GM18520 (cell line): ENCODE results near the gene SLC13A5.

Experiments used
- ATAC-seq: cut with Tn5 transposase; IDR thresholded peaks from one replicate; pipeline ENCODE4 v1.9.1; 2021; ENCODE audit not compliant: unreplicated experiment

The SLC13A5 gene

GRCh38 chr17:6684881-6685767 lies 28.0 kb downstream of the SLC13A5 start:
- no peak for ATAC-seq

GRCh38 chr17:6684460-6684783 lies 28.7 kb downstream of the SLC13A5 start:
- no peak for ATAC-seq

- no peak for ATAC-seq
These were observed 29.3 kb downstream of the SLC13A5 start for GRCh38 chr17:6683730-6684459.

DNA sequence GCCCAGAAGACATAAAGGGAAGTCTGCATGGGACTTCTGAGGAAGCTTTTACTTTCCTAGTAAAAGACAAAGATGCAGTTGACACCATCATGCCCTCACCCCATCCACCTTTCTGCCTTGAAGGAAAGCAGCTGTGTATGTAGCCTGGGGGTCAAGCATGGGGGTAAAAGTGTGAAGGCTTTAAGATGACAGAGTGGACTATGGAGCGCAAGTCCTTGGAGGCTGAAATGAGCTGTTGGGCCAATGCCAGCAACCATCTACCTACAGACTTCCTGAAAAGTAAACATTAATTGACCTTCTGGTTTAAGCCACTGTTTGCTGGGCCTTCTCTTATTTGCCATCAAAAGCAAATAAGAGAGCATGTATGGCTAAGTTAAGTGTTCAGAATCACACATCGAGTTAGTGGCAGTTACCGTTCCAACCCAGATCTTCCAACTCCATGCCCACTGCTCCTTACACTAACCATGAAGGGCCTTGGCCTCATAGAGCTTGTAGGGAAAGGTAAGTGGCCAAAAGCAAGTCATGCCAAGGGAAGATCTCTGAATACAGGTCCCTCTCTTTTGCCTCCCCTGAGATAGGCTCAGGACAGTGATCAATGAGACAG lies 30.0 kb downstream of the SLC13A5 start:
- no peak for ATAC-seq

DNA sequence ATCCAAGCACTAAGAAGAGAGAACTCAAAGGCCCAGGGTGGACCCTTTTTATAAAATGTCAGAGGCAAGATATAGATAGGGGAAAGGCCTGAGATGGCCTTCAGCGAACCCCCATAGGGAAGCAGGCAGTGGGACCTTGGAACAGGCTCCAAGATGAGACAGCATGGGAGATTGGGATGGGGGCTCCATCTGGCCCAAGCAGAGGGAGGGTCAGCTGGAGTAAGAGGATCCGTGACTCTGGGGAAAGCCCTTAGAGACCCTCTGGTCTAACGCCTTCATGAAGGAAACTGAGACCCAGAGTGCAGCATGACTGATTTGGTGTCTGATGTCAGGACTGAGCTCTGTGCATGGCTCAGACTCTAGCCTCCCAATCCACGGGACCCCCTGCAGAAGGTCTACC lies 30.8 kb downstream of the SLC13A5 start:
- no peak for ATAC-seq

GRCh38 chr17:6681671-6682070 lies 31.5 kb downstream of the SLC13A5 start:
- no peak for ATAC-seq

GRCh38 chr17:6681176-6681575 lies 32.0 kb downstream of the SLC13A5 start:
- no peak for ATAC-seq

GRCh38 chr17:6679241-6679640 lies 33.9 kb downstream of the SLC13A5 start:
- ATAC-seq: no peak

- ATAC-seq: no peak
These were observed 35.2 kb downstream of the SLC13A5 start for GRCh38 chr17:6677946-6678345.

- ATAC-seq: no peak
These were observed 35.9 kb downstream of the SLC13A5 start for GRCh38 chr17:6677158-6677831.

GRCh38 chr17:6676802-6677157 lies 36.4 kb downstream of the SLC13A5 start:
- ATAC-seq: no peak

DNA sequence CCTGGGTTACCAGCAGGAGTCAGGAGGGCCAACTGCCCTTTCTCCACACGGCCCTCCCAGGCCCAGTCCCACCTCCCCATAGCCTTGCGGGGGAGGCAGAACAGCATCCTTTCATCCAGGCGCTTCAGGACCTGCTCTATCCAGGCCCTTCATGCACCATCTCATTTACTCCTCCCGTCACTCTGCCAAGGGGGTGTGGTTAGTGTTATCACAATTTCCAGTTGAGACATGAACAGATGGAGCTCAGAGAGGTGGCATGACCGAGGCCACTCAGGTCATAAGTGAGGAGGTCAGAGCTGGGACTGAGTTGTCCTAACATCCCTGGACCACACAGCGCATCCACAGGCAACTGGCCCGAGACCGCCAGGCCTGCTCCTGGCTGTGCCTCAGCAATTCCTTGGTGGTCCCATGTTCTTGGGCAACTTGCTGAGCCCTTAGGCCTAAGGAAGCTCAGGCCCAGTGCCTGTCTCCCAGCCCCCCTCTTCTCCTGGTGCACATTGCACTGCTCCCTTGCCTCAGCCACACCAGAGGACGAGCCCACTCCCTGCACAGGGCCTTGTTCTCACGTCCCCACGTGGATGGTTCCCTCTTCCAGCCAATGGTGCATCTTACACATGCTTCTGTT lies 37.9 kb downstream of the SLC13A5 start:
- ATAC-seq: no peak

GRCh38 chr17:6674586-6674985 lies 38.6 kb downstream of the SLC13A5 start:
- no peak for ATAC-seq

GRCh38 chr17:6671431-6671830 lies 41.7 kb downstream of the SLC13A5 start:
- ATAC-seq: no peak

- no peak for ATAC-seq
These were observed 42.2 kb downstream of the SLC13A5 start for GRCh38 chr17:6670999-6671398.

DNA sequence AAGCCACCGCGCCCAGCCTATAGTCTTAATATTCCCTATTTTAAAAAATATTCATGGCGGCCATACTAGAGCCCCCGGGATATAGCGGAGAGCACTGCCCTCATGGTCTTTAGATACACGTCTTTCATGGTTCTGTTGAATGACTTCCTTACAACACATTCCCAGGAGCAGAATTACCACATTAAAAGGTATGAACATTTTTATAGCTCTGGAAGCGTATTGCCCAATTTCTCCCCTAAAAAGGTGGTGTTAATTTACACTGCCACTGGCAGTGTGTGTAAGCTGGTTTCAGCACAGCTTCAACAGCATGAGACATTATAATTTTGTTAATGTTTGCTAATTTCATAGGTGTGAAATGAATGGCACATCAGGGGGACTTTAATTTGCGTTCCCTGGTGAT lies 42.6 kb downstream of the SLC13A5 start:
- ATAC-seq: no peak

DNA sequence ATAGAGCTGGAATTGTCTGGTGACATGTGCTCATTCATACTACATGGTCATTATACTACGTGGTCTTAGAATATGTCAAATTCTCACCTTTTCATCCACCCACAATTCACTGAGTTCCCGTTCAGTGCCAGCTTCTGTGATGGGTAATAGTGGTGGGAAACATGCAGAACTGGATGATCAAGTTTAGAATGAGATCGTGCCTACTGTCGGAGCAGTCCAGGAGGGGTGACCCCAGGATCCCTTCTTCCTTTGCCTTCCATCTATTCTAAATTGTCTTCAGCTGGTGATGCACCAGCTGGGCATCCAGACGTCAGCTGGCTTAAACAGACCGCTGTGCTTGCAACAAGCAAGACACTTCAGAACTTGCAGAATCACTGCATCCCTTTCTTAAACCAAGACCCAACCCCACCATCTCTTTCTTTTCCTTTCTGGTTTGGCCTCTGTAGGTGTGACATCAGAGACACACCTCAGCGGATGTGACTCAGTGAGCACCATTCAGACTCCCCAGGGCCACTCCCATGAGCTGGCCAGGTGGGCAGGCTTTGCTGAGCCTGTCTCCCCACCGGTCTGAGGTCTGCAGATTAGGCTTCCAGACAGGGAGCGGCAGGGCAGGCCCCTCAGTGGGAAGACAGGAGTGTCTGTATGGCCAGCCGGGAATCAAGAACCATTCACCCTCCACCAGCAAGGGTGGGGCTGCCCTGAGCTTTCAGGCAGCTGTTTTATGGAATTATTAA lies 43.5 kb downstream of the SLC13A5 start:
- ATAC-seq: no peak

- no peak for ATAC-seq
These were observed 44.3 kb downstream of the SLC13A5 start for GRCh38 chr17:6668727-6669425.

GRCh38 chr17:6668219-6668618 lies 45.0 kb downstream of the SLC13A5 start:
- no peak for ATAC-seq

GRCh38 chr17:6667516-6667915 lies 45.7 kb downstream of the SLC13A5 start:
- no peak for ATAC-seq
